Measurements from ENCODE around the gene KANSL1L. TPM values are rescaled to one million over a fixed set of nuclear protein-coding genes. Genes with fewer than 3 reads are reported as not detected.

The KANSL1L gene
- total and polyA plus RNA-seq, 2 experiments from 2014 or later = 7.4 to 21.1 TPM

GRCh38 chr2:210112871-210113270, 58.3 kb downstream of the KANSL1L start:
- no peaks in the 10 kb centered on the region for H4K20me1 ChIP-seq (replicated peaks; ENCODE audit: insufficient read depth)
- Mint-ChIP-seq H3K9me3 (peaks cover 6% of the 10 kb centered on the region; the same call in 2 of the 3 replicates), H3K27me3 (ENCODE audit: insufficient read depth, low read depth, poor library complexity) (no peaks in the 10 kb centered on the region), H3K4me3 (no peak overlapping the region), H3K27ac (no peak overlapping the region), H3K36me3 (ENCODE audit: low read depth) (peaks cover 16% of the 10 kb centered on the region; the same call in 2 of the 3 replicates), H3K4me1 (no peaks in the 10 kb centered on the region)
- peak; percentile 19 for DNase-seq (ENCODE audit: low spot score)
- H3K79me2 ChIP-seq (replicated peaks; ENCODE audit: insufficient read depth) = 0 out of 2 replicates have a peak, but pooled peaks cover 12% of the 10 kb centered on the region
- no peak for ATAC-seq
- no peak for TF ChIP-seq ZNF331 (CRISPR knock-in tag; IDR thresholded peaks at IDR 0.05; ENCODE audit: low read depth)
- TF ChIP-seq EZH2 (IDR thresholded peaks at IDR 0.05; ENCODE audit: low read depth, unreplicated experiment) = no peak
- TF ChIP-seq ZNF462 (CRISPR knock-in tag; IDR thresholded peaks at IDR 0.05) = no peak
- TF ChIP-seq CTCF (conservative IDR thresholded peaks at IDR 0.05; ENCODE audit: low read depth in 2 of 2) = no peak
- no peak for TF ChIP-seq STAT1 (IDR thresholded peaks at IDR 0.05; ENCODE audit: unreplicated experiment)
- no peak for TF ChIP-seq JUNB (IDR thresholded peaks at IDR 0.05; ENCODE audit: unreplicated experiment)
- TF ChIP-seq CREB1 (CRISPR knock-in tag; IDR thresholded peaks at IDR 0.05; ENCODE audit: low read depth) = no peak
- no peak for TF ChIP-seq ETS1 (IDR thresholded peaks at IDR 0.05)
- no peak for TF ChIP-seq NANOG (IDR thresholded peaks at IDR 0.05; ENCODE audit: borderline replicate concordance)
- TF ChIP-seq POLR2AphosphoS5 (IDR thresholded peaks at IDR 0.05; ENCODE audit: low read depth) = no peak
- no peaks in the 10 kb centered on the region for H3F3A ChIP-seq (replicated peaks; ENCODE audit: low read depth)
- no peak overlapping the region for H2AFZ ChIP-seq
- H3K27me3 ChIP-seq (ENCODE audit: insufficient read depth) = no peaks in the 10 kb centered on the region
- H3K4me3 ChIP-seq = no peak overlapping the region
- no peaks in the 10 kb centered on the region for H3K36me3 ChIP-seq (ENCODE audit: insufficient read depth)
- no peak overlapping the region for H3K4me2 ChIP-seq
- H3K9me2 ChIP-seq (ENCODE audit: insufficient read depth) = no peaks in the 10 kb centered on the region
- H3K27ac ChIP-seq (ENCODE audit: low read depth) = no peak overlapping the region
- no peaks in the 10 kb centered on the region for H3K4me1 ChIP-seq (ENCODE audit: insufficient read depth)
